Left hindlimb (tissue), 1 donor: Measurements from ENCODE around the gene YWHAG.
"Not testable (repeated sequence)": the region's sequence is repeated elsewhere in the genome, so short reads cannot be mapped to it uniquely, and the experiment has no call there.

Experiments used
- DNase-seq: peaks from one replicate; pipeline ENCODE4 v3.0.0-alpha.2; 2018

The YWHAG gene

DNA sequence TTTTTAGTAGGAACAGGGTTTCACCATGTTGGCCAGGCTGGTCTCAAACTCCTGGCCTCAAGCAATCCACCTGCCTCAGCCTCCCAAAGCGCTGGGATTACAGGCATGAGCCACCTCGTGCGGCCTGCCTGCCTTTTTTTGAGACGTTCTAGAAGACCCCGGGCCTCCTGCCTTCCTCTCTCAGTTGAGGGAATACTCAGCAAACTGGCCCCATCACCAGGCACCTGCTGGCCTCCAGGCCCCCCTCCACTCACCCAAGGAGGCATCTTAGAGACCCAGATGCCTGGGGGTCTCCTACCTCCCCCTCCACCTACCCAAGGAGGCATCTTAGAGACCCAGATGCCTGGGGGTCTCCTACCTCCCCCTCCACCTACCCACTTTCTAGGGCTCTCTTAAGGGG lies 65.9 kb downstream of the YWHAG start:
- DNase-seq: not testable (repeated sequence)

DNA sequence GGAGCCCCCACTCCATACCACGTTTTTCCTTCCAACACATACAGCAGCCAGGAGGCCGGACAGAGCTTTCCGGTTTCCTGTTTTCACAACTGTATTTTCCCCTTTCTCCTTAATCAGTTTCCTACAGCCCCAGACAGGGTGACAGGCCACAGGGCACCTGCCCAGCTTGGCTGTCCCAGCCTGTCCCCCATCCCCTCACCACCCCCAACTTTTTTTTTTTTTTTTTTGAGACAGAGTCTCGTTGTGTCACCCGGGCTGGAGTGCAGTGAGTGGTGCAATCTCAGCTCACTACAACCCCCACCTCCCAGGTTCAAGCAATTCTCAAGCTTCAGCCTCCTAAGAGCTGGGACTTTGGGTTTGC lies 66.6 kb downstream of the YWHAG start:
- DNase-seq: no peak

DNA sequence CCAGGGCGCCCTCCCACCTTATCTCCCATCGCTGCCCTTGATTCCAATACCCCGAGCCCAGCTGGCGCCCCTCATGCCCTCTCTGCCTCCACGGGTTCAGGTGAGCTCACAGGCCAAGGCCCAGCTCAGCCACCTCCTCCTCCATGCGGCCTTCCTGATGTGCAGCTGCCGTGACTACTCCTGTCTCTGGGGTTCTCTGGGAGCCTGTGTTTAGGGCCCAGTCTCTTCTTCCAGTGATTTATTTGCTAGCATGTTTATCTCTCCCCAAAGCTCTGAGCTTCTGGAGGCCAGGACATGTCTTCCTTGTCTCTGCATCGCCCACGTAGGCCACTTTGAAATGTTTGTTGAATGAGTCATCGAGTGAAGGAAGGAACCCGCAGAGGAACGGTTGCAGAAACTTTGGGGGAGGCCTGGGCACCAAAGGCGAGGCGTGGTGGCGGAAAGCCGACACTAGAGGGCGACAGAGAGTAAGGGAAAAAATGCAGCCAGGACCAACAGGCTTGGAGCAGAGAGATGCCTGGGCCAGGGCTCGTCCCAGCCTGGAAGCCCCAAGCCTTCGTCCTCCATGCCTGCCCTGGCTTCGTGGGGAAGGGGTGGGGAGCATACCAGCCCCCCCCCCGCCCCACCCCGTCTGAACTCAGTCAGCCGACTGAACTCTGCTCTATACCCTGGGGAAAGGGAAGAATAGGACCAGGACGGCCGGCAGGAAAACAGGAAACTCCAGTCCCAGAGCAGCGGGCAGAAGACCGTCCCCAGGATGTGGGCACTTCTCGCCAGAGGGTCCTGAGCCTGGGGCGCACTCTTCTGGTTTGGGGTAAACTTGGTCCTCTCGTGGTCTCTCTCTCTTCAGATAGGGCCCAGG lies 67.2 kb downstream of the YWHAG start:
- peak; percentile 92 for DNase-seq

DNA sequence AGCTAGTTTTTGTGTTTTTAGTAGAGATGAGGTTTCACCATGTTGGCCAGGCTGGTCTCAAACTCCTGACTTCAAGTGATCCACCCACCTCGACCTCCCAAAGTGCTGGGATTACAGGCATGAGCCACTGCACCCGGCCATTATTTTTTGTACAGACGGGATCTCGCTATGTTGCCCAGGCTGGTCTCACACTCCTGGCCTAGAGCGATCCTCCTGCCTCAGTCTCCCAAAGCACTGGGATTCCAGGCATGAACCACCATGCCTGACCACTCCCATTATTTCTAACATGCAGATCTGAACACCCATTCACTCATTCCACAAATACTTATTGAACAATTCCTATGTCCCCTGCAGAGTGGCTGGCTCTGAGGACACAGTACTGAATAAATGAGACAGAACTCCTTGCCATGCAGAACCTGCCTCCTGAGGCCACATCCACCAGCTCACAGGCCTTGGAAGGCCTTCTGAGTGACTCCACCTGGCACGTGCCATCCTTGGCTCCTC lies 67.9 kb downstream of the YWHAG start:
- not testable (repeated sequence) for DNase-seq

DNA sequence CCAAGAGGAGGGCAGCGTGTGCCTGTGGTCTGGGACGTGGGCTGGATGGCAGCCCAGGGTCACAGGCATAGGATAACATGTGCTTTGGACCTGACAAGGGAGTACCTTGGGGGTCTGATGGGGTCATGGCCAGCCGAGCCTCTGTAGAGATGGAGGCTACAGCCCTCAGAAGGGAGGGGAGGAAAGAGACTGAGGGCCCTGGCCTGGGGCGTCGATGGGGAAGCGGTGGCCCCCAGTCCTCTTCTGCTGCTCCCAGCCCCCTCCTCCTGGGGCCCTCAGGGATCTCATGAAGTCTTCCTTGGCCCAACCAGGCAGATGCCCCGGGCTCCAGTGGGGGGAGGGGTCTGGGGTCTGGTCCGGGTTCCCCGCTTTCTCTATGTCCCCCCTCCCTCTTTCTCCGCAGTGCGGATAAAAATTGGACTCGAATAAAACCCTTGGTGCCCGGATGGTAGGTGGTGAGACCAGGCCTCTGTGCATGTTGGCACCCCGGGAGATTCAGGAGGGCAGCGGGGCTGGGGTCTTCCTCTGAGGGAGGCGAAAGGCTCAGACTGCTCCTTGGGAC lies 71.9 kb downstream of the YWHAG start:
- no peak for DNase-seq

DNA sequence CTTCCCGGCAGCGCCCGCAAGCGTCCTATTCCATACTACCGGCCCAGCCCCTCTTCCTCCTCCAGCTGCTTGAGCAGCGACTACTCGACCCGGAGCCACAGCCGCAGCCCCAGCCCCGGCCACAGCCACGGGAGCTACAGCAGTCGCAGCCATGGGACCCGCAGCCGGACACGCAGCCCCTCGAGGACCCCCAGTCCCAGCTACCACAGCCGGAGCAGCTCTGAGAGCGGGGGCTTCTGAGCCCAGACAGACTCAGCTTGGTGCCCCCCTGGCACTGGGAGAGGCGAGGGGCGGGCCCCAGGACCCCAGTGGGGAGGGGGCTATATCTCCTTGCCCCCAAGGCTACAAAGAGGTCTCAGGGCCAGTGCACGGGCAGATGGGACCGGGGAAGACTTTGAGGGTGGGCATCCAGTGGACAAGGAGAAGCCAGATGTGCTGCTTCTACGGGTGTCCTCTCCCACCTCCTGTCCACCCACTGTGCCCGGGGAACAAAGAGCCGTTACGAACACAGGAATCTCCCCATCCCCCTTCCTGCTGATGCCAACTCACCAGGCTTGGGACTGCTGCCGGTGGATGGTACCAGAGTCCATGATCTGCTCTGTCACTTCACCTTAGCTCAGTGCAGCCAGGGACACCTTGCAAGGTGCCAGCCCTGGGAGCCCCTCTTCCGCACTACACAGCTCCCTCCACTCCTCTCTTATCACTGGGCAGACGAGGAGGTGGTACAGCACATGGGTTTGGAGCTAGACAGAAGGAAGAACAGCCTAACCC lies 73.0 kb downstream of the YWHAG start:
- DNase-seq: no peak

DNA sequence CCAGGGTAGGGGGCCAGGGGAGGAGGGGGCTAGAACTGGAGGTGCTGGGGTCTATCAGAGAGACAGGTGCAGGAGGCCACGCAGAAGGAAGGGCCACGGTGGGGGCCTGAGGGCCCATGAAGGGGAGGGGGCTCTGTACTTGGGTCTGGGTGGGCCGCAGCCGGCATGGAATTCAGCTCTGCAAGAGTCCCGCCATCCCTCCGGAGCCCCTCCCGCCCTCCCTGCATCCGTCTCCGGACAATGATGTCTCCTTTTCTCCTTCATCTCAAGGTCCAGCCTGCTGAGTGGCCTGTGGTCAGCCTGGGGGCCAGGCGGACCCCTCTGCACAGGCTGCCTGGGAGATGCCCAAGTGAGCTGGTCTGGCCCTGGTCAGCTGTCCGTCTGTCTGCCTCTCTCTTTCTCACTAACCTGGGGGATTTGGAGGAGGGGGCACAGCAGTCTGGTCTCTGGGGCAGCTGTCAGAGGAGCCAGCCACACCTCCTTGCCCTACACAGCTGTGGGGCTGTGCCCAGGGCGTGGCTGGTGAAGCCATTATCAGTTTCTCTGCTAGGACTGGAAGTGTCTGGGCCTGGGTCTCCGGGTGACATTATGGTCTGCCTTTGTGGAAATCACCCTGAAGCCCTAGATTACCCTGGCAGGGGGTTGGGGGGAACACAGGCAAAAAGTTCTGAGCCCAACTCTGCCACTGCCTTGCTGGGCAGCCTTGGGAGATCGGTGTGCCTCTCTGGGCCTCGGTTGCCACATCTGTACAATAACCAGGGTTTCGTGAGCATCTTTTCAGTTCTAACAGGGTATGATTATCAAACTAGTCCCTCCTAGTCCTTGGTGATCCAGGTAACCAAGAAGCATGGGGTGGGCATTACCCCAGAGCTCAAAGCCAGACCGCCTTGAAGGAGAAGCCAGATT lies 75.3 kb downstream of the YWHAG start:
- no peak for DNase-seq

DNA sequence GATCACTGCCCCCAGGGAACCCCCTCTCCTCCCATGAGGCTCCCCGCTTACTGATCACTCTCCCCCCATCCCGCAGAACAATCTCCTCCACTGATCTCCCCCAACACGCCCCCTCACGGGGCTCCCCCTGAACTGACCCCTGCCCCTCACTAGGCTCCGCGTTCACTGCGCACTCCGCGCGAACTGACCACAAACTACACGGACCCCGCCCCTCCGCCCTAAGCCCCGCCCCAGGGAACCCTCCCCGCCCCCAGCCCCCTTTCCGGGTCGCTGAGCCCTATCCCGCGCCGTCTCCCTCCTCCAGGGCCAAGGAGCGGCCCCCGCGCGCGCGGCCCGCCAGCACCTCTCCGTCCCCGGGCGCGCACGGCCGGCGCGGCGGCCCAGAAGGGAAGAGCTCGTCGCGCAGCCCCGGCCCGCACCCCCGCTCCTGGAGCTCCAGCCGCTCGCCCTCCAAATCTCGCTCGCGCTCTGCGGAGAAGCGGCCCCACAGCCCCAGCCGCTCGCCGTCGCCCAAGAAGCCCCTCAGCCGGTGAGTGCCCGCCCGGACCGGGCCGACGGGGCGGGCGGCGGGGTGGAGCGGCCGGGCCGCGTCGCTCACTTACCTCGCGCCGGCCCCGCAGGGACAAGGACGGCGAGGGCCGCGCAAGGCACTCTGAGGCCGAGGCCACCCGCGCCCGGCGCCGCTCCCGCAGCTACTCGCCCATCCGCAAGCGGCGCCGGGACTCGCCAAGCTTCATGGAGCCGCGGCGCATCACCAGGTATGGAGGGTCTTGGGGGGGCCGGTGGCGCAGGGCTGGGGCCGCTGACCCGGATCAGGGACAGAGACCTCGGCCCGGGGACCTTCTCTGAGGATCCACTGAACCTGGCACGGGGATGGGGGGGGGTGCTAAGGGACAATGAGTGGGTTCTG lies 76.2 kb downstream of the YWHAG start:
- DNase-seq: no peak

DNA sequence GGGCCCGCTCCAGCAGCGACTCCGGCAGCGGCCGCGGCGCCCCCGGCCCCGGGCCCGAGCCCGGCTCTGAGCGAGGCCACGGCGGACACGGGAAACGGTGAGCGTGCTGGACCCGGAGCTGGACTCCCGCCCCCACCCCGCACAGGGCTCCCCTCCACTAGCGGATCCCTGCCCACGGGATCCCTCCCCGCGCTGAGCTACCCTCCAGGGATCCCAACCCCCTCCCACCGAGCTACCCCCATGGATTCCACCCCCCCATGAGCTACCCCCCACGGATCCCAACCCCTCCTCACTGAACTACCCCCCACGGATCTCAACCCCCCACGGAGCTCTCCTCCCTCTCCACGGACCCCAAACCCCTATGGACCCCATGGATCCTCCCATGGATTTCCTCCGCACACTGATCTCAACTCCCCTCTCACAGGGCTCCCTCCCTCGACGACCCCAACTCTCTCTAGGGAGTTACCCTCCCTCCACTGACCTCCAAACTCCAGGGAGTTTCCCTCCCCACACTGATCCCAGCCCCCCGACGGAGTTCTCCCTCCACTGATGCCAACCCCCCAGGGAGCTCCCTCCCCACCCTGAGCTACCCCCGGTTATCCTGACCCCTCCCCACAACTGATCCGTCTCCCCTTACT lies 77.0 kb downstream of the YWHAG start:
- no peak for DNase-seq

DNA sequence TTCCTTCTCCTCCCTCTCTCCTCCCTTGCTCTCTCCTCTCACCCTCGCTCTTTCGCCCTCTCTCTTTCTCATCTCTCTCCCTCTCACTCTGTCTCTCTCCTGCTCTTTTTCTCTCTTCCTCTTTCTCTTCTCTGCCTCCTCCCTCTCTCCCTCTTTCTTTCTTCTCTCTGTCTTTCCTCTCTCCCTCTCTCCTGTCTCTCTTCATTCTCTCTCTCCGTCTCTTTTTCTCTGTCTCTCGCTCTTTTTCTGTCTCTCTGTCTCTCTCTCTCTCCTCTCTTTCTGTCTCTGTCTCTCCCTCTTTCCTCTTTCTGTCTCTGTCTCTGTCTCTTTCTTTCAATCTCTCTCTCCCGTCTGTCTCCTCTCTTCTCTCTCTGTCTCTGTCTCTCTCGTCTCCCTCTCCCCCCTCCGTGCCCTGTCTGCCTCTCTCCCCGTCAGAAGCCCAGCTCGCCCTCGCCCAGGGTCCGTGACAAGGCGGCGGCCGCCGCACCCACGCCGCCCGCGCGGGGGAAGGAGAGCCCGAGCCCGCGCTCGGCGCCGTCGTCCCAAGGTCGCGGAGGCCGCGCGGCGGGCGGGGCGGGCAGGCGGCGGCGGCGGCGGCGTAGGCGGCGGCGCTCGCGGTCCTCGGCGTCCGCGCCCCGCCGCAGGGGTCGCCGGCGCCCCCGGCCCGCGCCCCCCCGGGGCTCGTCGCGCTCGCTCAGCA lies 77.6 kb downstream of the YWHAG start:
- no peak for DNase-seq

DNA sequence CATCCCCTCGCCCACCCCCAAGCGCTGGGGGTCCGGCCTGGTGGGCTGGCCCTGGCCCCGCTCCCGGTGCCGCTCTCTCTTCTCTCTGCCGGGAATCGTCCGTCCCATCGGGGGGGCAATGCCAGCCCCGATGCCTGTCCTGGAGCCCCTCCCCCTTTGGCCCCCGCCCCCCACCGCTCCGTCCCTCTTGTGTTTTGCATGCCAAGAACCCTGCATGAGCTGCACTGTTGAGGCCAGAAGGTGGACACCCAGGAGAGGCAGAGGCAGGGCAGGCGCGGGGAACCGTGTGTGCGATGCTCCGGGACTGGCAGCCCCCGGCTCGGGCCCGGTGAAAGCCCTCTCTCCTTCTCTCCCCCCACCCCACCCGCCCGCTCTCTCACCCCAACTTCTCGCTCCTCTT lies 78.4 kb downstream of the YWHAG start:
- no peak for DNase-seq

DNA sequence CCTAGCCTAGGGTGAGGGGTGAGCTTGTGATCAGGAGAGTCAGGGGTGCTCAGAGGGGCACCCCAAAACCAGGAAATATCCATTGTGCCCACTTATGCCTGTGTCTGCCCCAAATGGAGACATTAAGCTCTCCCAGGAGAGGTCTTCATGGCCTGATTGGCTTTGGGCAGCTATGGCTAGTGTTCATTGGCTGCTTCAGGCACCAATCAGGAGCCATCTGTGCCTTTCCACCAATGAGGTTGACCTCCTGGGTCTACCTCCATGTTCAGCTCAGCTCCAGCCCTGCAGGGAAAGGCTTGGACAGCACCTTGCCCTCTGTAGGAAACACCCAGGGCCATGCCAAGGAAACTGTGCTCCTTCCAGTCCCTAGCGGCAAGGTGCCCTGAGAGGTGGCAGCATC lies 80.3 kb downstream of the YWHAG start:
- no peak for DNase-seq
